SKM-1 (cell line): ENCODE data around the gene ZNF486.
"Not testable (repeated sequence)": the region's sequence is repeated elsewhere in the genome, so short reads cannot be mapped to it uniquely, and the experiment has no call there.

Experiments used
- DNase-seq: peaks from one replicate; lab custom pipeline; 2025; ENCODE audit not compliant: unreplicated experiment; lab: John Stamatoyannopoulos, UW

ZNF486 gene

DNA sequence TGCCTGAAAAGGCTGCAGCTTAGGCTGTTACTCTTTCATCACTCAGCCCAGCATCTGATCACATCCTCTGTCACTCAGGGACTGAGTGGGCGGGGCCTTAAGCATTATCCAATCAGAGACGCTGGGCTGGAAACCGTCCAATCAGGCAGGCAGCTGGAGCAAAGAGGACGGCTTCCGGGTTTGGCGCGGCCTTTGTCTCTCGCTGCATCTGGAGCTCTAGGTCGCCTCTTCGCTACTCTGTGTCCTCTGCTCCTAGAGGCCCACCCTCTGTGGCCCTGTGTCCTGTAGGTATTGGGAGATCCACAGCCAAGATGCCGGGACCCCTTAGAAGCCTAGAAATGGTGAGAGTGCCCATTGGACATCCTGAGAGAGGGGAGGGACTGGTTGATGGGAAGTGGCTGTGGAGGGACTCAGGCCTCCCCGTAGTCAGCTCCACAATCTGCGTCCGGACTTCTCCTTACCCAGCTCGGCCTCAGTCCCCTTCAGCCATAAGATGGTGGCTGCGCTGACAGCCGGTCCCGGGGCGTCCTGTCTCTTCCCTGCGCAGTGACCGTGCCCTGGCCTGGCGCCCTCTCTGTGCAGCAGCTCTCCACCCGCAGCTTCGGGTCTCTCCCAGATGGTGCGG lies at the start of gene ZNF486:
TSS of gene ZNF486 (plus strand) at position 195 of the 625 bp plus-strand sequence. CDS start at position 312, 117 bp downstream.
- DNase-seq: no peak

DNA sequence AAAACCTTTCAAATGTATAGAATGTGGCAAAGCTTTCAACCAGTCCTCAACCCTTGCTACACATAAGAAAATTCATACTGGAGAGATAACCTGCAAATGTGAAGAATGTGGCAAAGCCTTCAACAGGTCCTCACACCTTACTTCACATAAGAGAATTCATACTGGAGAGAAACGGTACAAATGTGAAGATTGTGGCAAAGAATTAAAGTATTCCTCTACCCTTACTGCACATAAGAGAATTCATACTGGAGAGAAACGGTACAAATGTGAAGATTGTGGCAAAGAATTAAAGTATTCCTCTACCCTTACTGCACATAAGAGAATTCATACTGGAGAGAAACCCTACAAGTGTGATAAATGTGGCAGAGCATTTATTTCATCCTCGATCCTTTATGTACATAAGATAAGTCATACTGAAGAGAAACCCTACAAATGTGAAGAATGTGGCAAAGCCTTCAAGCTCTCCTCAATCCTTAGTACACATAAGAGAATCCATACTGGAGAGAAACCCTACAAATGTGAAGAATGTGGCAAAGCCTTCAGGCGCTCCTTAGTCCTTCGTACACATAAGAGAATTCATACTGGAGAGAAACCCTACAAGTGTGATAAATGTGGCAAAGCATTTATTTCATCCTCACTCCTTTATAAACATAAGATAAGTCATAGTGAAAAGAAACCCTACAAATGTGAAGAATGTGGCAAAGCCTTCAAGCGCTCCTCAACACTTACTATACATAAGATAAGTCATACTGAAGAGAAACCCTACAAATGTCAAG lies 48.8 kb upstream of the ZNF486 start:
- DNase-seq: not testable (repeated sequence)

DNA sequence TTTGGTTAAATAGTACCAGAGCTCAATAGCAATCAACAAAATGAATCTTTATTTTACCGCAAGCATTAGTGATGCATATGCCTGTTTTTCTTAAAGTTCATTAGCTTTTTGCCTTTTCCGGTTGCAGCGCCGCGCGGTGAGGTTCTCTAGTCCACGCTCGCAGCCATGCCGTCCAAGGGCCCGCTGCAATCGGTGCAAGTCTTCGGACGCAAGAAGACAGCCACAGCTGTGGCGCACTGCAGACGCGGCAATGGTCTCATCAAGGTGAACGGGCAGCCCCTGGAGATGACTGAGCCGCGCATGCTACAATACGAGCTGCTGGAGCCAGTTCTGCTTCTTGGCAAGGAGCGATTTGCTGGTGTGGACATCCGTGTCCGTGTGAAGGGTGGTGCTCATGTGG lies 42.1 kb upstream of the ZNF486 start:
- DNase-seq: no peak

DNA sequence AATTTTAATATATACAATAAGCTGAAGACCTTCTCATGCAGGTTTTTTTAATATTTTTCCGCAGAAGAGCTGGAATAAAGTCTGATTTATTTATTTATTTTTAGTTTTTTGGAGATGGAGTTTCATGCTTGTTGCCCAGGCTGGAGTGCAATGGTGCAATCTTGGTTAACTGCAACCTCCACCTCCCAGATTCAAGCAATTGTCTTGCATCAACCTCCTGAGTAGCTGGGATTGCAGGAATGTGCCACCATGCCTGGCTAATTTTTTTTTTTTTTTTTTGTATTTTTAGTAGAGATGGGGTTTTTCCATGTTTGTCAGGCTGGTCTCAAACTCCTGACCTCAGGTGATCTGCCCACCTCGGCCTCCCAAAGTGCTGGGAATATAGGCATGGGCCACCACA lies 34.1 kb upstream of the ZNF486 start:
- not testable (repeated sequence) for DNase-seq

DNA sequence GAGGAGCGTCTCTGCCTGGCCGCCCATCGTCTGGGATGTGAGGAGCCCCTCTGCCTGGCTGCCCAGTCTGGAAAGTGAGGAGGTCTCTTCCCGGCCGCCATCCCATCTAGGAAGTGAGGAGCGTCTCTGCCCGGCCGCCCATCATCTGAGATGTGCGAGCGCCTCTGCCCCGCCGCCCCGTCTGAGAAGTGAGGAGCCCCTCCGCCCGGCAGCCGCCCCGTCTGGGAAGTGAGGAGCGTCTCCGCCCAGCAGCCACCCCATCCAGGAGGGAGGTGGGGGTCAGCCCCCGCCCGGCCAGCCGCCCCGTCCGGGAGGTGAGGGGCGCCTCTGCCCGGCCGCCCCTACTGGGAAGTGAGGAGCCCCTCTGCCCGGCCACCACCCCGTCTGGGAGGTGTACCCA lies 29.3 kb upstream of the ZNF486 start:
- DNase-seq: not testable (repeated sequence)

DNA sequence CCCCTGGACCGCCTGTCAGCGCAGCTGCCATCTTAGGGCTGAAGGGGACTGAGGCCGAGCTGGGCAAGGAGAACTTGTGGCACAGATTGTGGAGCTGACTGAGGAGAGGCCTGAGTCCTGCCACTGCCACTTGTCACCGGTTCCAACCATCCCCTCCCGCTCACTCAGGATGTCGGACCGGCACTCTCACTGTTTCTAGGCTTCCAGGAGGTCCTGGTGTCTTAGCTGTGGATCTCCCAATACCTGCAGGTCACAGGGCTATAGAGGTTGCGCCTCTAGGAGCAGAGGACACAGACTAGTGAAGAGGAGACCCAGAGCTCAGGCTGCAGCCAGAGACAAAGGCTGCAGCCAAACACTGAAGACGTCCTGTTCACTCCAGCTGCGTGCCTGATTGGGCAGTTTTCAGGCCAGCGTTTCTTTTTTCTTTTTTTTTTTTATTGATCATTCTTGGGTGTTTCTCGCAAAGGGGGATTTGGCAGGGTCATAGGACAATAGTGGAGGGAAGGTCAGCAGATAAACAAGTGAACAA lies 15.3 kb upstream of the ZNF486 start:
- no peak for DNase-seq

DNA sequence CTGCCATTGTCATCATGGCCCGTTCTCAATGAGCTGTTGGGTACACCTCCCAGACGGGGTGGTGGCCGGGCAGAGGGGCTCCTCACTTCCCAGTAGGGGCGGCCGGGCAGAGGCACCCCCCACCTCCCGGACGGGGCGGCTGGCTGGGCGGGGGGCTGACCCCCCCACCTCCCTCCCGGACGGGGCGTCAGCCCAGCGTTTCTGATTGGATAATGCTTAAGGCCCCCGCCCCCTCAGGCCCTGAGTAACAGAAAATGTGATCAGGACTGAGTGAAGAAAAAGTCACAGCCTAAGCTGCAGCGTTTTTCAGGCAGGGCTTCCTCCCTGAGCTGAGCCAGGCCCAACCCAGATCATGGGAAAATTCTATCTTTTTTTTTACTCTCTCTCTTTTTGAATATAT lies 14.5 kb upstream of the ZNF486 start:
- DNase-seq: not testable (repeated sequence)

DNA sequence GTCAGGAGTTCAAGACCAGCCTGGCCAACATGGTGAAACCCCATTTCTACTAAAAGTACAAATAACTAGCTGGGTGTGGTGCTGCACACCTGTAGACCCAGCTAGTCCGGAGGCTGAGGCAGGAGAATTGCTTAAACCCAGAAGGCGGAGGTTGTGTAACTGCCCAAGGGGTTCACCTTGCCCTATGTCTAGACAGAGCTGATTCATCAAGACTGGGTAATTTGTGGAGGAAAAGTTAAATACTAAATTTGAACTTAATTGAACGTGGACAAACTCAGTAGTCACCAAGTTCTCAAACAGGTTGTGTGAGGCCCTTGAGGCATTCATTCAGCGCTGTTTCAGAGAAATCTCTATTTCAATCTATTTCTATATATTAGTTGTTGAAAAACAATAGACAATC lies 13.7 kb upstream of the ZNF486 start:
- no peak for DNase-seq

DNA sequence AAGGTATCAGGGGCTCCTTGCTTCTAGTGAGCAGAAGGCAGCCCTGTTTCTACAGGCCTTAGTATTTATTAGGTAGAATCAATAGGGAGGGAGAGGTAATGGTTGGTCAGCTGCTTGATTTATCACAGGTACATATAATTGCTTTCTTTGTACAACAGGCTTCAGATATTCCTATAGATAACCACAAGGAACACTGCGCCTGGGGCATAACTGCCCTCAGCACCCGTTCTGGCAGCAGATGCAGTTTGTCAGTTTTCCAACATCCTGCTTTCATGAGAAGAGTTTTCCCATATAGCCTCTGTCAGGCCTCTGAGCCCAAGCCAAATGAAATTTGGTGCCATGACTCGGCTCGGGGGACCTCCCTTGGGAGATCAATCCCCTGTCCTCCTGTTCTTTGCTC lies 12.4 kb upstream of the ZNF486 start:
- DNase-seq: no peak

DNA sequence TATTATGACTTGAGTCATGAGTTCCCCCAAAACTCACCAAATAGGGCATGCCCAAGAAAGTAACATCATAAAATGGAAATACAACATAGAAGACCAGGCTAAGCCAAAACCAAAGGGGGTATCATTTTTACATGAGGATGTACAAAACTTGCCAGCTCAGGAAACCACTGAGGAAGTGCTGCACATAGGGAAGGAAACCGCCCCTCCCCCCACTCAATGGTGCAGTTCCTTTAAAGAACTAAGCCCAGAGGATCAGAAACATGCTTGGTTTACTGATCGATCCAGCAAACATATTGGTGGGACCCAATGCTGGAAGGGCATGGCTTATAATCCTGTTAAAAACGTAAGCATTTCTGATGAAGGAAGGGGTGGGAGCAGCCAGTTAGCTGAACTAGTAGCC lies 4.2 kb upstream of the ZNF486 start:
- no peak for DNase-seq

DNA sequence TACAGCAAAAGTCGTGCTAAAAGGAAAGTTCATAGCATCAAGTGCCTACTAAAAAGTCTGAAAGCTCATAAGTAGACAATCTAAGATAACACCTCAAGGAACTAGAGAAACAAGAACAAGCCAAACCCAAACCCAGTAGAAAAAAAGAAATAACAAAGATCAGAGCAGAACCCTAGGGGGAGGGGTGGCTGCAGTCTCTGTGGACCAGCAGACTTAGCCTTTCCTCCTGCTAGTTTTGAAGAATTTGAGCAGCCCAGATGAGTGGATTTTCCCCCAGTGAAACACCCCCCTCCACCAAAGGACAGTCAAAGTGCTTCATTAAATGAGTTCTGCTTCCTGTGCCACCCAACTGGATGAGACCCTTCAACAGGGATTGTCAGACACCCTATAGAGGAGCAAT lies 2.6 kb upstream of the ZNF486 start:
- DNase-seq: no peak

DNA sequence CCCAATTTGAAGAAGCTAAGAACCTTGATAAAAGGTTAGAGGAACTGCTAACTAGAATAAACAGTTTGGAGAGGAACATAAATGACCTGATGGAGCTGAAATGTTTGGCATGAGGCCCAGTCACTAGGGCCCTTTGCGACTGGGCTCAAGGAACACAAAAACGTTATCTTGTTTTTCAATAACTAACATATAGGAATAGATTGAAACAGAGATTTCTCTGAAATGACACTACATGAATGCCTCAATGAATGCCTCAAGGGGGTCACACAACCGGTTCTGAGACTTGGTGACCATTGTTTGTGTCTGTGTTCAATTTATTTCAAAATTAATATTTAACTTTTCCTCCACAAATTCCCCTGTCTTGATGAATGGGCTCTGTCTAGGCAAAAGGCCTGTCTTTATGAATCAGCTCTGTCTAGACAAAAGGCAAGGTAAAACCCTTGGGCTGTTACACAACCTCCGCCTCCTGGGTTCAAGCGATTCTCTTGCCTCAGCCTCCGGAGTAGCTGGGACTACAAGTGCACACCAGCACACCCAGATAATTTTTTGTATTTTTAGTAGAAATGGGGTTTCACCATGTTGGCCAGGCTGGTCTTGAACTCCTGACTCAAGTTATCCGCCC lies 932 bp upstream of the ZNF486 start:
- DNase-seq: no peak

DNA sequence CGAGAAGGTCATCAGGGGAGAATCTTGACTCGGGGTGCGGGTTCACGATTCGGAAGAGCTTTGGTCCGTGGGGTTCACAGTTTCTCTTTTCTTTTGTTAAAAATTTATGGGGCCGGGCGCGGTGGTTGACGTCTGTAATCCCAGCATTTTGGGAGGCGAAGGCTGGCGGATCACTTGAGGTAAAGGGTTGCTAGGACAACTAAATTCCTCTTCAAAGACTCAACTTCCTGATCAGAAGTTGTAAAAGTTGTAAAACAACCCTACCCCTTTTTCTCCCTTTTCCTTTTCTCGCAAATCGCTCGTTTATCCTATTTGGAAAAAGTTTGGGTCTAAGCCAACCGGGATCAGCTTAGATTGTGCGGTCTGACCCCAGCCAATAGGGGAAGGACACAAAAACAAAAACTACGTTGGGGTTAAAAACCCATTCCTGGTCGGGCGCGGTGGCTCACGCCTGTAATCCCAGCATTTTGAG lies 673 bp downstream of the ZNF486 start:
- no peak for DNase-seq

DNA sequence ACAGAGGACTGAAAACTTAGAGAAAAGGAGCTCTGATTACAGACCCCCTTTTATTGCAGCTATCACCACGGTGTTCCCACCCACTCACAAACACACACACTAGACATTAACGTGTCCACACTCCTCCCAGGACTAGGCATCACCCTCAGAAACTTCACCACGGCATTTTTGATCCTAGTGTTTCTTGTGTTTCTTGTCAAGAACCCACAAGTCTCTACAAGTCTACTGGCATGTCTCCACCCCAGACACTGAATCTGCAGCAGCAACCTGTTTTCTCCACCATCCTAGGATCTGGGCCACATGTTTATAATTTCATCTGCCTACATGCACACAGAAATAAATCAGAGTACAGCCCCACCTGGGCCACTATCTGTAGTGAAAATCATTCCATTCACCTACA lies 4.3 kb downstream of the ZNF486 start:
- no peak for DNase-seq

DNA sequence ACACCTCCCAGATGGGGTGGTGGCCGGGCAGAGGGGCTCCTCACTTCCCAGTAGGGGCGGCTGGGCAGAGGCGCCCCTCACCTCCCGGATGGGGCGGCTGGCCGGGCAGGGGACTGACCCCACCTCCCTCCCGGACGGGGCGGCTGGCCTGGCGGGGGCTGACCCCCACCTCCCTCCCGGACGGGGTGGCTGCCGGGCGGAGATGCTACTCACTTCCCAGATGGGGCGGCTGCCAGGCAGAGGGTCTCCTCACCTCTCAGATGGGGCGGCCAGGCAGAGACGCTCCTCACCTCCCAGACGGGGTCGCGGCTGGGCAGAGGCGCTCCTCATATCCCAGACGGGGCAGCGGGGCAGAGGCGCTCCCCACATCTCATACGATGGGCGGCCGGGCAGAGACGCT lies 8.8 kb downstream of the ZNF486 start:
- DNase-seq: not testable (repeated sequence)

DNA sequence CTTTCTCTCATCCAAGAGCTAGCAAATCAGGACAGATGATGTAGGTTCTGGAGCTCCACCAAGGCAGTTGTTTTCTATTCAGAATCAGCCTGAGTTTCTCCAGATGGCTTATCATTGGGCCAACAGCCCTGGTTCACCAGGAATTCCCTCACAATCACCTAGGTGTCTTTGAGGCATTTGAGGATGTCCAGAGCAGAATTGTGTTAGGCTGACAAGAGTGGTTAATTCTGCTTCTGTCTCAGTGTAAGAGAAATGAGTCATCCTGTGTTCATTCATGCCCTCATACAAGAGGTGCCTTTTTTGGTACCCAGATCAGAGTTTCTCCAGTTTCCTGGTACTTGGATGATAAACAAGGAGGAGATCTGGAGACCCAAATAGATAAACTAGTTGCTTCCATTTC lies 12.9 kb downstream of the ZNF486 start:
- DNase-seq: not testable (repeated sequence)

DNA sequence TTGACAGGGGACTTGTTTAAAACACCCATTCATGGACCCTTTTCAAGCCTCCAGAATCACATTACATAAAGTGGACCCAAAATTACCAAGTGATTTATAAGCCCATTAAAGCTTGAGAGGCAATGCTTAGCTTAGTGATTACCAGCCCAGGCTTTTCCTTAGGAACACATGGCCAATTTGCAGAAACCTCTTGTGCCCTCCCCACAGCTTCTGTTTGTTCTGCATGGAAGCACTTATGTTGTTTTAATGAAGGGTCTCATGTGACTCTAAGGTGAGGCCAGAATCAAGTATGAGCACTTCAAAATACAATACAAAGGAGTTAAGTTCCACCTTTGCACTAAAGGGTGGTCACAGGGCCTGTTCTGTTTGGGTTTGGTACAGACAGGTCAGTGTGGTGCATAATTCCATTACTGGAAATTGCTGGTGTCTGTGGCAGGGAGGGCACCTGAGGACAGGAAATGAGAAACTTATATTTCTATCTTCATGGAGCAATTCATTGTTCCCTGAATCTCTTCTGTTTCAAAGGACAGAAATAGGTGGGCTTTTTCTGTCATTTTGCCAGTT lies 15.3 kb downstream of the ZNF486 start:
- DNase-seq: no peak

DNA sequence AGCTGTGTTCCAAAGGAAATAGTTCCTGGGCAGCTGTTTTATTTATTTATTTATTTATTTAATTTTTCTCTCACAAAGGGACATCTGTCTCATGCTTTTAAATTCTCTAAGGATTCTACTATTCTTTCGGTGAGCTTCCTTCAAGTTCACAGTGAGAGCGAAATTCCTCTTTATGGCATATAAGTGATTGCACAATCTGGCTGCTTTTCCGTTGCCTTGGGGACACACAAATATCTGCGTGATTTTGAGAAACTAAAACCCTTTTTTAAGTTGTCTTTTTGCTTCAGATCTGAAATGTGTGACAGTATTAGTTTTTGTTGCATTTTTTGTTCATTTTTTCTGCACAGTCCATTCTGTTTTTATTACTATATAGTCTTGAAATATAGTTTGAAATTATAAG lies 19.2 kb downstream of the ZNF486 start:
- DNase-seq: no peak

DNA sequence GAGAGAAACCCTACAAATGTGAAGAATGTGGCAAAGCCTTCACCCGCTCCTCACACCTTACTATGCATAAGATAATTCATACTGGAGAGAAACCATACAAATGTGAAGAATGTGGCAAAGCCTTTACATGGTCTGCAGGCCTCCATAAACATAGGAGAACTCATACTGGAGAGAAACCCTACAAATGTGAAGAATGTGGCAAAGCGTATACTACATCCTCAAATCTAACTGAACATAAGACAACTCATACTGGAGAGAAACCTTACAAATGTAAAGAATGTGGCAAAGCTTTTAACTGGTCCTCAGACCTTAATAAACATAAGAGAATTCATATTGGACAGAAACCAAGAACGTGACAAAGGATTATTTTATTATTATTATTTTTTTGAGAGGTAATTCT lies 30.7 kb downstream of the ZNF486 start:
- DNase-seq: no peak

DNA sequence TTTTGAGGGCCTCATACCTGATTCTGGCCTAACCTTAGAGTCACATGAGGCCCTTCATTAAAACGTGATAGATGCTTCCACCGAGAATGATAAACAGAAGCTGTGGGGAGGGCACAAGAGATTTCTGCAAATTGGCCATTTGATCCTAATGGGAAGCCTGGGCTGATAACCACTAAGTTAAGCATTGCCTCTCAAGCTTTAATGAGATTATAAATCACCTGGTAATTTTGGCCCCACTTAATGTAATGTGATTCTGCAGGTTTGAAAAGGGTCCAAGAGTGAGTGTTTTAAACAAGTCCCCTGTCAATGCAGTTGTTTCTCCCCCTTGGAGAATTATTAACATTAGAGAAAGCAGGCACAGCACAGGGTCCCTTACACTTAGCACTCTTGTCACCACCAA lies 42.0 kb downstream of the ZNF486 start:
- no peak for DNase-seq

DNA sequence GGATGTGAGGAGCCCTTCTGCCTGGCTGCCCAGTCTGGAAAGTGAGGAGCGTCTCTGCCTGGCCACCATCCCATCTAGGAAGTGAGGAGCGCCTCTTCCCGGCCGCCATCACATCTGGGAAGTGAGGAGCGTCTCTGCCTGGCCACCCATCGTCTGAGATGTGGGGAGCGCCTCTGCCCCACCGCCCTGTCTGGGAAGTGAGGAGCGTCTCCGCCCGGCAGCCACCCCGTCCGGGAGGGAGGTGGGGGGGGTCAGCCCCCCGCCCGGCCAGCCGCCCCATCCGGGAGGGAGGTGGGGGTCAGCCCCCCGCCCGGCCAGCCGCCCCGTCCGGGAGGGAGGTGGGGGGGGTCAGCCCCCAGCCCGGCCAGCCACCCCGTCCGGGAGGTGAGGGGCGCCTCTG lies 47.4 kb downstream of the ZNF486 start:
- not testable (repeated sequence) for DNase-seq

DNA sequence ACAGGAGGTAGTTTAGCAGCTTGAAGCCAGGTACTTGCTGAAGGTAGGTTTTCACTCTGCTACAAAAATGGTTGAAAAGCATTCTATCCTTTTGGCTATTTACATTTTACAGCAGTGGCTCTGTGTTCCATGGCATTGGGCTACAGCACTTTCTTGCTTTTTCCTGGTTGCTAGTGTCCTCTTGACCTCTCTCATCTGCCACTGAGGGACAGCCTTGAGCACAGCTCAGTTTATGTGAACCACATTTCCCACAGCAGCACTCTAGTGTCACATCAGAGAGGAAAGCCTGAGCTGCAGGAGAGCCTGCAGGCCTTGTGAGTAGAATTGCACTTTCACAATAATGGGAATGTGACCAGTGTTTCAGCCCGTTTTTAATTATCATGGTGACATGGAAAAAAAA lies 54.6 kb downstream of the ZNF486 start:
- DNase-seq: not testable (repeated sequence)
